ENCODE data around the gene KHDC1L.
"Not testable (repeated sequence)": the region's sequence is repeated elsewhere in the genome, so short reads cannot be mapped to it uniquely, and the experiment has no call there.

KHDC1L gene, protein sequence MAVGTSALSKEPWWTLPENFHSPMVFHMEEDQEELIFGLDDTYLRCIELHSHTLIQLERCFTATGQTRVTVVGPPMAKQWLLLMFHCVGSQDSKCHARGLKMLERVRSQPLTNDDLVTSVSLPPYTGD

DNA sequence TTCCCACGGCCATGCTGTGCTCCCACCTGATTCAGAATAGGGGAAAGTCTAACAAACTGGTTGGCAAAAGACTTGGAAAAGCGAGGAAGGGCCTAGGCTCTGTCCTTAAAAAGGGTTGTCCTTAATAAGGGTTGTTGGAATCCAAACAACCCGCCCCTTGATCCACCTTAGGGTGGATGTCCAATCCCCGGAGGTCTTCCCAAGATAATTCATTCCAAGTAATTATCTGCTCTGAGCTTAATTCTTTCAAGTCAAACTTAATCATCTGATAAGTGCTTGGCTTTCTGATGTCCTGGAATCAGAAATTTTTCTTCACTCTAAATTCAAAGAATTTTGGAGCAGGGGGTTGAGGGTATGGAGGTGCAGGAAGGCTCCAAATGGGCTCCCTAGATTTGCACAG lies at the start of gene KHDC1L:
KHDC1L (minus strand) TSS at position 101 of the 400 bp plus-strand sequence; CDS start at position 13, 88 bp downstream.
- DNase-seq = no peak

DNA sequence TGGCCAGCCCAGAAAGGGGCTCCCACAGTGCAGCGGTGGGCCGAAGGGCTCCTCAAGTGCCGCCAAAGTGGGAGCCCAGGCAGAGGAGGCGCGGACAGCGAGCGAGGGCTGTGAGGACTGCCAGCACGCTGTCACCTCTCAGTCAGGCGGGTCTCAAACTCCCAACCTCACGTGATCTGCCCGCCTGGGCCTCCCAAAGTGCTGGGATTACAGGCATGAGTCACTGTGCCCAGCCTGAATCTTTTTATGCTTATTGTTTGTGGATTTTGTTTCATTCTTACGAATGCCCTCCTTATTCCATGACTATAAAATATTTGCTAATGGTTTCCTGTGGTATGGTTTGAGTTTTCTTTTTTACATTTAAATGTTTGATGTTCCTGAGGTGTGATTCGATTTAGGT lies 44.0 kb upstream of the KHDC1L start:
- DNase-seq = not testable (repeated sequence)

DNA sequence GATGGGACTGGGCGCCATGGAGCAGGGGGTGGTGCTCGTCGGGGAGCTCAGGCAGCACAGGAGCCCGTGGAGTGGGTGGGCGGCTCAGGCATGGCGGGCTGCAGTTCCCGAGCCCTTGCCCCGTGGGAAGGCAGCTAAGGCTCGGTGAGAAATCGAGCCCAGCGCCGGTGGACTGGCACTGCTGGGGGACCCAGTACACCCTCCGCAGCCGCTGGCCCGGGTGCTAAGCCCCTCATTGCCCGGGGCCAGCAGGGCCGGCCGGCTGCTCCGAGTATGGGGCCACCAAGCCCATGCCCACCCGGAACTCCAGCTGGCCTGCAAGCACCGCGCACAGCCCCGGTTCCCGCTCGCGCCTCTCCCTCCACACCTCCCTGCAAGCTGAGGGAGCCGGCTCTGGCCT lies 43.6 kb upstream of the KHDC1L start:
- not testable (repeated sequence) for DNase-seq

DNA sequence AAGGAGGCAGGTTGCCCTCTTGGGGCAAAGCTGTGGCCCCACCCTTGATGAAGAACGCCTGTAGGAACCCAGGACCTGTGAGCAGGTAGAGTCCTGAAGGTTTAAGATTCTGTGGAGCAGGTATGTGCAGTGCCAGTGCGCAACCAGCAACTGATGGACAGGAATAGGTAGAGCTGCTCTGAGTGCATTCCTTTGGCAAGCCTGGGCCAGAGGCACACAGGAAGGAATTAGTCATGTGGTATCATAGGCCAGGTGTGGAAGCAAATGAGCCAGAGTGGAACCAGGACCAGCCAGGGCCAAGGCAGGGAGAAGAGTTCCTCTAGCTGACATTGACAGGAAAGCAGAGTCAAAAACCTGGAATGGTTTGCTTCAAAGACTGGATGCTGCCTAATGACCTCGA lies 39.1 kb upstream of the KHDC1L start:
- peak in 1 of 2 experiments; percentile 16 for DNase-seq

DNA sequence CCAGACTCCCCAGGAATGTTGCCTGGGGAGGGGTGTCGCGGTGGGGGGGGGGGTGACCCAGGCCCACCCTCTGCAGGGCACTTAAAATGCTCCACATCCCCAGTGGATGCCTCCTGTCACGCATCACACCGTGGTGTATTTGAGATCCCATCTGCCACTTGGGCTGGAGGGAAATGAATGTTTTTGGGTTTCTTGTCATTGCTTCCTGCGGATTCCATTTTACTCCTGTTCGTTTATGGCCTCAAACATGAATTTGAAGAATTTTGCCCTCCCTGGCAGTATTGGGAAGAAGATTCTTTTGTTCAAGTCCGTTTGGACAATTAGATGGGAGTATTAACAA lies 38.2 kb upstream of the KHDC1L start:
- no peak for DNase-seq

DNA sequence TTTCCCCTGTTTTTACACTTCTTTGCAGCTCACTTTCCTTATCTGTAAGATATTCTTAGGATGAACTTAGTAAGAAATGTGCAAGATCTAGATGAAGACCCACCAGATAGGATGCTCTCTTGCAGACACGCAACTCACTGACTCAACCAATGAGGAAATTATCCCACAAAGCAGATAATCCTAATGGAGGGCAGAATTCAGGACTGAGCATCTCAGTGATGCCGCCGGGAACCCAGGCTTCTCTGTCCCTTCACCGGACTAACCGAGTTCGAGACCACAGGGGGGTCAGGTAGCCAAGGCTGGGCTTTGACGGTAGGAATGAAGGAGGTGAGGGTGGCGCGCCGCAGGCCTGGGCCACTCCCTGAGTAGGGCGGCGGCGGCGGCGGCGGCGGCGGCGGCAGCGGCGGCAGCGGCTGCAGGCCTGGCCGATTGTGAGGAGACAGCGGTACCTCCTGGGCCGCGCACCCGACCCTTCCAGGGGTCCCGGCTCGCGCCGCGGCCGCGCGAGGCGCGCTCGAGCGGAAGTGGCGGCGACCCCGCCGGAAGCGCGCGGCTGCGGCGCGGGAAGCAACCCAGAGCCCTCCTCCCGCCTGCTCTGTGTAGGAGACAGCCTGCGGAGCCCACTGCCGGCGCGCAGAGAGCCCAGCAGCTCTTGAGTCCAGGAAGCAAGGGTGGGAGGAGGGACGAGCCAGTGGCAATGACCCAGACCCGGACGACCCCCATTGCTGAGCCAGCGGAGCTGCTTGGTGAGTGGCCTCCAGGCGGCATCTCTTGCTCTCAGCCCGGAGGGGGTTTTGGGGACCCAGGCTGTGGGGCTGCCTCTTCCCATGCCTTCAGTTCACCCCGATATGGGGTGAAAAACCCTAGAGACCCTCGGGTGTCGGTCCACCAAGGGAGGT lies 37.6 kb upstream of the KHDC1L start, which contains the start of gene KHDC1:
KHDC1 (minus strand) TSS at position 526 of the 899 bp plus-strand sequence. CDS start 20,679 bp downstream, outside the sequence.
- DNase-seq = peak; percentile 61 to 75

DNA sequence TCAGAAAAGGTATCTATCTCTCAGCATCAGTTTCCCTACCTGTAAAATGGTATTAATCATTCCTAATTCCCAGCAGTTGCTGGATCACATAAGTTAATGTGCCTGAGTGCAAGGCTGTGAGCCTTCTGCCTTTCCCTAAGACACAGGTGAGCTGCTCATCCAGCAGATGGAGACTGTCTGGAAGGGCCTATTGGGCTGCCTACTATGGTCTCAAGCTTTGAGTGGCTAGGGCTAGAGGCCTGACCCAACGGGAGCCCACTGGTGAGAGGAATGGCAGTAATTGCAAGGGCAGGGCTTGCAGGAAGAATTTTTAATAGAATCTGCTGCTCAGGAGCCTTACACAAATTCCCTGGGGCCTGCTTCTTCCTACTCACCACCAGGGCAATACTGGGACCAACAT lies 33.4 kb upstream of the KHDC1L start:
- no peak for DNase-seq

DNA sequence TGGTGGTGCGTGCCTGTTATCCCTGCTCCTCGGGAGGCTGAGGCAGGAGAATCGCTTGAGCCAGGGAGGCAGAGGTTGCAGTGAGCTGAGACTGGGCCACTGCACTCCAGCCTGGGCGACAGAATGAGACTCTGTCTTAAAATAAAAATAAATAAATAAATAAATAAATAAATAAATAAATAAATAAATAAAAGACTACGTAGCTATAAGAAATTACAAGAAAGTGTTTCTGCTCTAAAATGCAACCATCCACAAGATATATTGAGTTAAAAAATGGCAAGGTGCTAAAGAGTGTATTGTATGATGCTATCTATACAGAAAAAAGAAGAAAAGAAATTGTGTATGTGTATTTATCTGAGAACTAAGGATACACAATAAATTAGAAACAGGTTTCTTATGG lies 29.0 kb upstream of the KHDC1L start:
- not testable (repeated sequence) for DNase-seq

DNA sequence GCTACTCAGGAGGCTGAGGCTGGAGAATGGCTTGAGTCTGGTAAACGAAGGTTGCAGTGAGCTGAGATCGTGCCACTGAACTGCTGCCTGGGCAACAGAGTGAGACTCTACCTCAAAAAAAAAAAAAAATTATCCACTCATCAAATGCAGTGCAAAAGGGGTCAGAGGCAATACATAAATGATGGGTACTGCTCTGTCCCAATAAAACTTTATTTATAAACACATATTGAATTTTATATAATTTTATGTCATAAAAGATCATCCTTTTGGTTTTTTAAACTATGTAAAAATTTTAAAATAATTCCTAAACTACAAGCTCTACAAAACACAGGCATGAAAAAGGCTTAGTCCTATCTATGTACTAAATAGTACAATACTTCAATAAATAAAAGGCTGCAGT lies 27.4 kb upstream of the KHDC1L start:
- no peak for DNase-seq

DNA sequence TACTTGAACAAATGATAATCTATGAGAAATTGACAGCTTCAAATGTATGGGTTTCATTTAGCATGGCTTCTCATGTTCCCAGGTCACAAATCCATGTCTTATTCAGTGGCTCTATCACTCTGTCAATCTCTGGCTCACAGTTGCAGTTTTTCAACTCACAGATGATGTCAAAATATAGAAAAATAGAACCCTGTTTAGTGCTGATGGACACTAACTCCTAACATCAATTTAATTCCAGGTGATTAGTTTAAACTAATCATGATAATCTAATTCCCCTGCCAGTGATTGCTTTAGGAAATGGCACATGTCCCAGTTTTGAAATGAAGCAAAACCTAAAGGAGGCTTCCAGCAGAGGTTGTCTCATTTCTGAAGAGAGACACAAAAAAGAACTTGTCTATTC lies 24.7 kb upstream of the KHDC1L start:
- DNase-seq = no peak

DNA sequence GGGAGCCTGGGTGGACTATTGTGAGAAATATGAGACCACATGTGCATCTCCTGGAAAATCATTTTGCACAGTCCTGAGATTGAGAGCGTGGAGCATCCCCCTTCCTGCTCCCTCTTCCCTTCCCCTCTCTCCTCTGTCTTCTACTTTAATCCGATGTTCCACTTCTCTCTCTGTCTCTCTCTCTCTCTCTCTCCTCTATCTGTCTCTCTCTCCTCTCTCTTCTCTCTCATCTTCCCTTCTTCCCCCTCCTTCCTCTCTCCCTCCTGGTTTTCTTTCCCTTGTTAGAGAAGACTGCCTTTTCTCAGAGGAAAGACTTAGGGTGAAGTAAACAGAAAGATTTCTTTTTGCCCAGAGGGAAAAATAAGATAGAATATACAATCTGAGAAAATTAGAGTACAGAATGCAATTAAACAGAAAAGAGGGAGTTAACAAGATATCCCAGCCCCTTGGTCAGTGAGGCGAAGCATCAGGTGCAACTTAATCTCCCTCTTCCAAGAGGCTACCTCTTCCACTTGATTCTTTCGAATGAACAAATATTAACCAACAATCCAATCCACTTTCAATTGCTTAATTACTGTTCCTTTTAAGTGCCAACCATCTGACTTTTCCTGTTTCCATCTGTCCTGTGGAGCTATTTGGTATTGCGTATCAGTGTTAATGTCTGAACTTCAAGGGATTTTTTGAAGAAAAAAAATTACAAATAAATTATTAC lies 23.1 kb upstream of the KHDC1L start:
- DNase-seq = no peak

DNA sequence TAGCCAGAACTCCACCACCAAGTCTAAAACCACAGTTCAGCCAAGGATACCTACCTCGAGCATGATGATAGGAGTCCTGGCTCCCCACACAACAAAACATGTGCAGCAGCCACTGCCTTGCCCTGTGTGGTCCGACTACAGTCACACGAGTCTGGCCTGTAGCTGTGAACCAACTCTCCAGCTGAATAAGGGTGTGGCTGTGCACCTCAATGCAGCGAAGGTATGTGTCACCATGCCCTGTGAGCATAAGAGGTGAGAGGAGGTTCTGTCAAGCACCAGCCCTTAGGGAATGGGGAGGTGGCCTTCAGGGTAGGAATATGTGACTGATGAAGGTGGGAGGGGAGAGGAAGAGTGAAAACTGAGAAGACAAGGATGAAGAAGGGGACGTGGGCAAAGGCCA lies 16.7 kb upstream of the KHDC1L start:
- DNase-seq = no peak

DNA sequence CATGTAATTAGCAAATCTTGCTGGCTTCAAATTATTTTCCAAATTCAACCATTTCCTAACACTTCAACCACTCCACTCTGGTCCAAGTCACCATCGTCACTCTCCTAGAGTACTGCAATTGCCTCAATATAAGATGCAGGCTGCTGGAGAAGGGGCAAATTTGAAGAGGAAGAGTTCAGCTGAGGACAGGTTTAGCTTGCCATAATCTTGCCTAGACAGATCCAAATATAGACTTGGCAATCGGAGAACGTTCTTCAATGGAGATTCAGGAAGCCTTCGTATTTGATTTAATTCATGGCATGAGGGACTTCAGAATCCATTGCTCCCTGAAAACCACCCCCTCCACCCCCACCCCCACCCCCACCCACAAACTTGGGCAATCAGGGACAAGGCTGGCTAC lies 15.4 kb upstream of the KHDC1L start:
- DNase-seq = no peak

DNA sequence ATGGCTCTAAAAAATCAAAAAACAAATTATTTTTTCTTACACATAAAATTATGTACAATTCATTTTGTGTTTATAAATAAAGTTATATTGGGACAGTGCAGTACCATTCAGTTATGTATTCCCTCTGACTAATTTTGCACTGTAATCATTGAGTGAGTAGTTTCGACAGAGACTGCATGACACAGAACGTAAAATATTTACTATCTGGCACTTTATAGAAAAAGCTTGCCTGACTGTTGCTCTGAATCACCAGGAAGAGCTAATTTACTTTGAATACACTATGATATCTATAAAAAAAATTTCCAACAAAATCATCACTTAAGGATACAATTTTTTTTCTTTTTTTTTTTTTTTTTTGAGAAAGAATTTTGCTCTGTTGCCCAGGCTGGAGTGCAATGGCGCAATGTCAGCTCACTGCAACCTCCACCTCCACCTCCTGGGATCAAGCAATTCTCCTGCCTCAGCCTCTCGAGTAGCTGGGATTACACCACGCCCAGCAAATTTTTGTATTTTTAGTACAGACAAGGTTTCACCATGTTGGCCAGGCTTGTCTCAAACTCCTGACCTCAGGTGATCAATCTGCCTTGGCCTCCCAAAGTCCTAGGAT lies 11.0 kb upstream of the KHDC1L start:
- DNase-seq = no peak

DNA sequence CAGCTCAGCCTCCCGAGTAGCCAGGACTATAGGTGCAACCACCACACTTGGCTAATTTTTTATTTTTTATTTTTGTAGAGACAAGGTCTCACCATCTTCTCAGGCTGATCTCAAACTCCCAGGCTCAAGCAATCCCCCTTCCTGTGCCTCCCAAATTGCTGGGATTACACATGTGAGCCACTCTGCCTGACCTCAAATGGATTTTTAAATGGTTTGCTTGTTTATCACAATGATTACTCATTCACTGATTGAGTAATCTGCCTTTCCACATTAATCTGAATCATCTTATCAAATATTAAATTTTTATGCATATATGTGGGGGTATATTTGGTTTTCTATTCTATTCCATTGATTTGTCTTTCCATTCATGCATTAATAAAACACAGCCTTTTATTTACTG lies 9.4 kb upstream of the KHDC1L start:
- DNase-seq = no peak

DNA sequence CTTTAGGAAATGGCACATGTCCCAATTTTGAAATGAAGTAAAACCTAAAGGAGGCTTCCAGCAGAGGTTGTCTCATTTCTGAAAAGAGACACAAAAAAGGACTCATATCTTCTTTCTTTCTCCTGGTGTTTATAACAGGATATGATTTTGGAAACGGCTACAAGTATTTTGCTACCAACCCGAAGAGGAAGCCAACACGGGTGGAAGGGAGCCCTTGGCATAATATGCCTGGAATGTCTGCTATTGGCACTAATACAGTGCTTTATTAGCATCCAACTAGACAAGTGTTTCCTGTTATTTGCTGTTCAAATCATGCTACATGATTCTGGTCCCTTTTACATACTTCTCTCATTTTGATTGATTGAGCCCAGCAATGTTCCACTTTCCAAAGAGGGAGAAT lies 8.7 kb upstream of the KHDC1L start:
- not testable (repeated sequence) for DNase-seq

DNA sequence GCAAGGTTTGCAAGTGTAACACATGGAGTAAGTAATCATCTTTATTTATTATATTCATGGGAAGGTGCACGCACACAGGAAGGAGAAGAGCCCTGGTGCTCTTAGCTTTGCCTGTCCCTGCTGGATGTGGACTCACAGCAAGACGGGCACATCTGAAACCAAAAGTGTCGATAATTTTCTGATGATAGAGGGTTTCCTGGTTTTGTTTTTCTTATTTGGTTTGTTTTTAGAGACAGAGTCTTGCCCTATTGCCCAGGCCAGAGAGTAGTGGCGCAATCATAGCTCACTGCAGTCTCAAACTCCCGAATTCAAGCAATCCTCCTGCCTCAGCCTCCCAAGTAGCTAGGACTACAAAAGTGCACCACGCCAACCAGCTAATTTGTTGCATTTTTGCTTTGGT lies 7.8 kb upstream of the KHDC1L start:
- no peak for DNase-seq

DNA sequence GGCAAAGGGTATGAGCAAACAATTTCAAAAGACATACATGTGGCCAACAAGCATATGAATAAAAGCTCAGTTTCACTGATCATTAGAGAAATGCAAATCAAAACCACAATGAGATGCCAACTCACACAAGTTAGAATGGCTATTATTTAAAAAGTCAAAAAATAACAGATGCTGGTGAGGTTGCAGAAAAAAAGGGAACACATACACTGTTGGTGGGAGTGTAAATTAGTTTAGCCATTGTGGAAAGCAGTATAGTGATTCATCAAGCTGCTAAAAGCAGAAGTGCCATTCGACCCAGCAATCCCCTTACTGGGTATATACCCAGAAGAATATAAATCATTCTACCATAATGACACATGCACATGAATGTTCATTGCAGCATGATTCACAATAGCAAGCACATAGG lies 6.7 kb upstream of the KHDC1L start:
- DNase-seq = no peak

DNA sequence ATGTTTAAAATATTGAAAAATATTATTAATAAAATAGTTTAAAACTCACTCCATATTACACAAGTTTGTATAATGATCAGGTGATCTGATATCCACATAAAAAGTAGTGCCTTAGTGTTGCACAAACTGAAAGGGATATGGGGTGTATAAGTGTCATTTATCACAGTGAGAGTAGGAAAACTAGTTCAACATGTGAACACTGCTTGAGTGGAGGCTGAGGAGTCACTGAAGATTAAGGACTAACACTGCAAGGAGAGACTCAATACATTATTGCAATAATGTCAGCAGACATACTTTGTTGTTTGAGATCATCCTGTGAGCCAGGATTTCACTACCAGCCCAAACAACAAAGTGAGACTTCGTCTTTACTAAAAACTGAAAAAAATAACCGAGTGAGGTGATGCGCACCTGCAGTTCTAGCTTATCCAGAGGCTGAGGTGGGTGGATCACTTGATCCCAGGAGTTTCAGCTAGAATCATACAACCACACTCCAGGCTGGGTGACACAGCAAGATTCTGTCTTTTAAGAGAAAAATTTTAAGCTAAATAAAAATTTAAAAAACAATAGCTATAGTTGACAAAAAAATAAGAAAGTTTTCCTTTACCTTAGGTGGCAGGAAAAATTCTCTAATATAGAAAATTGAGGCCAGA lies 2.4 kb upstream of the KHDC1L start:
- no peak for DNase-seq

DNA sequence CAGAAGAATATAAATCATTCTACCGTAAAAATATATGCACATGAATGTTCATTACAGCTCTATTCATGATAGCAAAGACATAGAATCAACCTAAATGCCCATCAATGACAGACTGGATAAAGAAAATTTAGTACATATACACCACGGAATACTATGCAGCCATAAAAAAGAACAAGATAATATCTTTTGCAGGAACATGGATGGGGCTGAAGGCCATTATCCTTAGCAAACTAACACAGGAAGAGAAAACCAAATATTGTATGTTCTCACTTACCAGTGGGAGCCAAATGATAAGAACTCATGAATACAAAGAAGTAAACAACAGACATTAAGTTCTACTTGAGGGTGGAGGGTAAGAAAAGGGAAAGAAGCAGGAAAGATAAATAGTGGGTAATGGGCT lies 8.4 kb downstream of the KHDC1L start:
- DNase-seq = no peak

DNA sequence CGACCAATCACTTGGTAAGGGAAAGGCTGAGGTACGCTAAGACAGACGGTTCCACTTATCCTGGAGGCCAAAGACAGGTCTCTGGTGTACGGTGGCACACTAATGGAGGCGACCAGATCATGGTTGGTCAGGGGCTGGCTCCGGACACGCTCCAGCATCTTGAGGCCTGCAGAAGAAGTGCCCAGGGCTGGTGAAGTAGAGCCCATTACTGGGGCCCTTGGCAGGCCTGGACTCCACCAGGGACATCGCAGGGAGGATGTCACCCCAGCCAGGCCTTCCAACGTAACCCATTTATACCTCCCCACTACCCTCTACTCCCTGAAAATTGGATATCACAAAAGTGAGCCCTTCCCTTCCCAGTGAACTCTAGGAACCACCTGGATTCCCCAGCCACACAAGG lies 16.2 kb downstream of the KHDC1L start:
- no peak for DNase-seq

DNA sequence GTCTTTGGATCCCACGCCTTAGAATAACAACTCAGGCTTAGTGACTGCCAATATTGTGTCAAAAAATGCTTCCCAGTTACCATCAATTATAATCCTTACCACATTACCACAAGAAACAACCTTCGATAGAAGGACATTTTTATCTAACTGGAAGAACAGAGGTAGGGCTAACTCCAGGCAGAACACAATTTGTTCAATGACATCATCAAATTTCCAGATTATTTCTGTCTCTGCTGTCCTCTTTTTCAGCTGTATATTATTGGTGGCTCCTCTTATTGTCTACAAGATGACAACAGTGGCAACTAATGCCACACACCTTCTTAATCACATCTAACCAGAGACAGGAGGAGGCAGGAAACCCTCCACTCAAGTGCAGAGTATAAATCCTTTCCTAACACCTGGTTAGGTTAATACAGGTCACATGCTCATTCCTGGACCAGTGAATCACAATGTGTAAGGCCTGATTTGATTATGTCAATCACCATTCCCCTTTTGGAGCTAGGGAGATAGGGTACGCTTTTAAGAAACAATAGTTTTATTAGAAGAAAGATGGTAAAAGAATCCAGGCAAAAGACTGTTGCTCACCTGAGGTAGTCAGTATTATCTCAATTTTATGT lies 18.0 kb downstream of the KHDC1L start:
- no peak for DNase-seq

DNA sequence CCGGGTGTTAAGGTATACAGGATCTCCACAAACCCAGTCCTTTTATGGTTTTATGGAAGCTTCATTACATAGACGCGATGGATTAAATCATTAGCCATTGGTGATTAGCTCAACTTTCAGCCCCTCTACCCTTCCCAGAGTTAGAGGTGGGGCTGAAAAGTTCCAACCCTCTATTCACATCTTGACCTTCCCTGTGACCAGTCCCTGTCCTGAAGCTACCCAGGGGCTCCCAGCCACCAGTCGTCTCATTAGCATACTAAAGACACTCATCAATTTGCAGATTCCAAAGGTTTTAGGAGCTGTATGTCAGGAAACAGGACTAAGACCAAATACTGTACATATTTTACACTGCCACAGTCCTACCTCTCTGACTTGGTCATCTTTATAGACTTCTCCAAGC lies 21.0 kb downstream of the KHDC1L start:
- no peak for DNase-seq

Data from NCI-H2081 (cell line).